HCT116 (cell line): ENCODE results near the gene VAV2.

Experiments used
- CBX3 ChIP-seq: IDR thresholded peaks from 2 replicates; pipeline ENCODE4 v1.6.1; 2012; ENCODE audit warnings: low read depth
- CEBPB ChIP-seq: IDR thresholded peaks from 2 replicates; pipeline ENCODE4 v1.6.1; 2012; ENCODE audit warnings: low read depth
- CTCF ChIP-seq, 3 experiments: fragments of 200-600 bp in 1 of 3; sonication (generic) in 1 of 3; IDR thresholded peaks in 2 of 3; conservative IDR thresholded peaks in 1 of 3; 2 replicates each; pipeline ENCODE4 v1.5.1; 2012 to 2017; ENCODE audit warnings: low read depth in 2 of 3, low read length in 2 of 3, antibody characterized with exemption in 1 of 3, borderline replicate concordance in 1 of 3, control low read depth in 1 of 3, mild to moderate bottlenecking in 1 of 3, mixed read lengths in 1 of 3, mixed run types in 1 of 3, moderate library complexity in 1 of 3; ENCODE audit not compliant: insufficient read depth in 1 of 3
- EGR1 ChIP-seq: IDR thresholded peaks from 2 replicates; pipeline ENCODE4 v1.6.1; 2012; ENCODE audit warnings: low read depth
- EZH2 ChIP-seq: fragments of 200-600 bp; sonication (generic); IDR thresholded peaks from 2 replicates; pipeline ENCODE4 v1.6.1; 2017; ENCODE audit warnings: antibody characterized with exemption, mixed run types
- FOSL1 ChIP-seq: IDR thresholded peaks from 2 replicates; pipeline ENCODE4 v1.6.1; 2012; ENCODE audit warnings: low read depth
- MAX ChIP-seq: IDR thresholded peaks from 2 replicates; pipeline ENCODE4 v1.6.1; 2012
- POLR2A ChIP-seq: IDR thresholded peaks from 2 replicates; pipeline ENCODE4 v1.7.0; 2011; ENCODE audit warnings: borderline replicate concordance; ENCODE audit not compliant: insufficient read depth, insufficient read length; ENCODE audit errors: extremely low read depth
- POLR2AphosphoS5 ChIP-seq: IDR thresholded peaks from 2 replicates; pipeline ENCODE4 v1.6.1; 2011; ENCODE audit warnings: mild to moderate bottlenecking, low read depth, low read length, moderate library complexity
- REST ChIP-seq: IDR thresholded peaks from 2 replicates; pipeline ENCODE4 v1.6.1; 2012; ENCODE audit warnings: low read depth
- TCF7L2 ChIP-seq: IDR thresholded peaks from 2 replicates; pipeline ENCODE4 v1.7.0; 2011; ENCODE audit warnings: borderline replicate concordance, inconsistent platforms; ENCODE audit not compliant: insufficient read depth, insufficient read length; ENCODE audit errors: extremely low read depth
- YY1 ChIP-seq: IDR thresholded peaks from 2 replicates; pipeline ENCODE4 v1.6.1; 2011; ENCODE audit warnings: low read length, low read depth, moderate library complexity, mild to moderate bottlenecking; ENCODE audit not compliant: insufficient replicate concordance; ENCODE audit errors: extremely low read depth
- ZFX ChIP-seq: fragments of 450-650 bp; IDR thresholded peaks from 2 replicates; pipeline ENCODE4 v1.6.1; 2017
- TF ChIP-seq, protein P1 (sequence below): IDR thresholded peaks from 2 replicates; pipeline ENCODE4 v1.6.1; 2012

DNA sequence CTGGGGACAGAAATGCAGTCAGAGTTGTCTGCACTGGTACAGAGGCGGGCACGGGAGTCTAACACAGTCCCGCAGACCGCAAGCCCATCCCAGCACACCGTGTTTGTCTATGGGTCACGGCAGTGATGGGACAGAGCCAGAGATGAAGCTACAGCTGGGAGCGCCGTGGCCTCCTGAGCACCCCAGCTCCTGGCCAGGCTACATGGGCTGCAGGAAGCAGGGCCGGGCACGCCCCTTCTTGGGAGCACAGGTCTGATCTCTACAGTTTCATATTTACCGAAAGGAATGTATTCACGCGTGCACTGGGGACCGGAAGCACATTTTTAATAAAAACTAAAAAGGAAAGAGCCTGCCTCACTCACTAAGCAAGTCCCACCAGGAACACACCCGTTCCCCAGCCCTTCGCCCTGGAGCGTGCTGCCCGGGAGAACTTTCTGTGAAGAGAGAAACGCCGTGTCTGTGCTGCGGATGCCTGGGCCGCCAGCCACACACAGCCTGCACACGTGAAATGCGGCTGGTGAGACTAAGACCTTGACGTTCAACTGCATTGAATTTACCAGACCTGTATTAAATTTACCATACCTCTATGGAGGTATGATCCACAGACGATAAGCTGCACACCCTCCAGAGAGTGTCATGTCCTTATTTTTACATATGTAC, 81.1 kb downstream of the VAV2 start:
- TF ChIP-seq POLR2A (no peak), CTCF (IDR thresholded peaks at IDR 0.05 in 2 of 3, conservative IDR thresholded peaks at IDR 0.05 in 1 of 3; ENCODE audit: borderline replicate concordance in 1 of 3, insufficient read depth in 1 of 3, low read depth in 2 of 3, low read length in 2 of 3) (no peak), EZH2 (no peak), POLR2AphosphoS5 (no peak), REST (no peak), YY1 (no peak), TCF7L2 (no peak), FOSL1 (no peak), EGR1 (no peak), CBX3 (no peak), CEBPB (no peak), MAX (no peak), ZFX (no peak)
- TF ChIP-seq, protein P1, sequence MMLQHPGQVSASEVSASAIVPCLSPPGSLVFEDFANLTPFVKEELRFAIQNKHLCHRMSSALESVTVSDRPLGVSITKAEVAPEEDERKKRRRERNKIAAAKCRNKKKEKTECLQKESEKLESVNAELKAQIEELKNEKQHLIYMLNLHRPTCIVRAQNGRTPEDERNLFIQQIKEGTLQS: no peak
